ENCODE data around the gene TRIP12.

- TF ChIP-seq CTCF (IDR thresholded peaks at IDR 0.05 in 8 of 11, conservative IDR thresholded peaks at IDR 0.05 in 3 of 11) (no peak), POLR2AphosphoS5 (IDR thresholded peaks at IDR 0.05) (no peak), POLR2A (IDR thresholded peaks at IDR 0.05) (no peak)
These were observed 63.5 kb downstream of the TRIP12 start for GRCh38 chr2:229858351-229858750.
